Prostate gland (tissue), 2 donors: ENCODE measurements around the gene ACTL10.

Source experiments
- POLR2AphosphoS5 ChIP-seq: sonication (generic); formaldehyde crosslinking; IDR thresholded peaks from one replicate; pipeline ENCODE4 v1.6.1; 2017; ENCODE audit warnings: antibody characterized with exemption
- TF ChIP-seq, protein P1 (sequence below), 4 experiments: fragments of 200-600 bp in 2 of 4; fragments of 450-650 bp in 2 of 4; sonication (generic) in 2 of 4; IDR thresholded peaks; 1 replicate in 3 of 4; 2 replicates in 1 of 4; pipeline ENCODE4 v1.5.1; 2016 to 2019; ENCODE audit warnings: antibody characterized with exemption in 4 of 4, mild to moderate bottlenecking in 2 of 4, moderate library complexity in 2 of 4

DNA sequence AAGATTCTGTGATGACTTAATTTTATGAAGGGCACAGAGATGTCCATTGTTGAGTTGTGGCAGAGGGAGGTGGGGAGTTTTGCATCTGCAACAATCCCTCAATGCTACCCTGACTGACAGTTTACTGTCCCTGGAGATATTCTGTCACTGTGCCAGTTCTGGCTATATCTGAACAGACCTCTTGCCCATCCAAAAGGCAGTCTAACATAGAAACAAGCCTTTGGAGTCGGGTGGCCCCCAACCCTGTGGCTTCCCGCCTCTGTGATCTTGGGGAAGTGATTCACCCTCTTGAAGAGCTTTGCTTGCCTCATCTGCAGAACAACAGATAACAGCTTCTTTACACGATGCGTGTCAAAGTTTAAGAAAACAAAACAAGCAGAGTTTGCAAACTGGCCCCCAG, 23.2 kb downstream of the ACTL10 start:
- TF ChIP-seq, protein P1, sequence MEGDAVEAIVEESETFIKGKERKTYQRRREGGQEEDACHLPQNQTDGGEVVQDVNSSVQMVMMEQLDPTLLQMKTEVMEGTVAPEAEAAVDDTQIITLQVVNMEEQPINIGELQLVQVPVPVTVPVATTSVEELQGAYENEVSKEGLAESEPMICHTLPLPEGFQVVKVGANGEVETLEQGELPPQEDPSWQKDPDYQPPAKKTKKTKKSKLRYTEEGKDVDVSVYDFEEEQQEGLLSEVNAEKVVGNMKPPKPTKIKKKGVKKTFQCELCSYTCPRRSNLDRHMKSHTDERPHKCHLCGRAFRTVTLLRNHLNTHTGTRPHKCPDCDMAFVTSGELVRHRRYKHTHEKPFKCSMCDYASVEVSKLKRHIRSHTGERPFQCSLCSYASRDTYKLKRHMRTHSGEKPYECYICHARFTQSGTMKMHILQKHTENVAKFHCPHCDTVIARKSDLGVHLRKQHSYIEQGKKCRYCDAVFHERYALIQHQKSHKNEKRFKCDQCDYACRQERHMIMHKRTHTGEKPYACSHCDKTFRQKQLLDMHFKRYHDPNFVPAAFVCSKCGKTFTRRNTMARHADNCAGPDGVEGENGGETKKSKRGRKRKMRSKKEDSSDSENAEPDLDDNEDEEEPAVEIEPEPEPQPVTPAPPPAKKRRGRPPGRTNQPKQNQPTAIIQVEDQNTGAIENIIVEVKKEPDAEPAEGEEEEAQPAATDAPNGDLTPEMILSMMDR (IDR thresholded peaks at IDR 0.05): no peak
- no peak for TF ChIP-seq POLR2AphosphoS5
